RPMI8226 (cell line): Measurements from ENCODE around the gene LRRC74A.
A peak's percentile ranks its signal among the peaks of the same experiment; 100 is the strongest.
"Not testable (repeated sequence)": the region's sequence is repeated elsewhere in the genome, so short reads cannot be mapped to it uniquely, and the experiment has no call there.

ENCODE experiments used
- DNase-seq: peaks from one replicate; pipeline ENCODE4 v3.0.0-alpha.2; 2015

LRRC74A gene

DNA sequence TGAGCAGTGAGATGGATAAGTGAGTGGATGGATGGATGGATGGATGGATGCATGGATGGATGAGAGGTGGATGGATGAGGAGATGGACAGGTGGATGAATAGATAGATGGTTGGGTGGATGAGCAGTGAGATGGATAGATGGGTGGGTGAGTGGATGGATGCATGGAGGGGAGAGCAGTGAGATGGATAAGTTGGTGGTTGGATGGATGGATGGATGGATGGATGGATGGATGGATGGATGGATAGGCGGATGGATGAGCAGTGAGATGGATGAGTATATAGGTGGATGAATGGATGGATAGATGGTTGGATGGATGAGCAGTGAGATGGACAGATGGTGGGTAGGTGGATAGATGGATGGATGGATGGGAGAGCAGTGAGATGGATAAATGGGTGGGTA lies 30.6 kb downstream of the LRRC74A start:
- DNase-seq: no peak

DNA sequence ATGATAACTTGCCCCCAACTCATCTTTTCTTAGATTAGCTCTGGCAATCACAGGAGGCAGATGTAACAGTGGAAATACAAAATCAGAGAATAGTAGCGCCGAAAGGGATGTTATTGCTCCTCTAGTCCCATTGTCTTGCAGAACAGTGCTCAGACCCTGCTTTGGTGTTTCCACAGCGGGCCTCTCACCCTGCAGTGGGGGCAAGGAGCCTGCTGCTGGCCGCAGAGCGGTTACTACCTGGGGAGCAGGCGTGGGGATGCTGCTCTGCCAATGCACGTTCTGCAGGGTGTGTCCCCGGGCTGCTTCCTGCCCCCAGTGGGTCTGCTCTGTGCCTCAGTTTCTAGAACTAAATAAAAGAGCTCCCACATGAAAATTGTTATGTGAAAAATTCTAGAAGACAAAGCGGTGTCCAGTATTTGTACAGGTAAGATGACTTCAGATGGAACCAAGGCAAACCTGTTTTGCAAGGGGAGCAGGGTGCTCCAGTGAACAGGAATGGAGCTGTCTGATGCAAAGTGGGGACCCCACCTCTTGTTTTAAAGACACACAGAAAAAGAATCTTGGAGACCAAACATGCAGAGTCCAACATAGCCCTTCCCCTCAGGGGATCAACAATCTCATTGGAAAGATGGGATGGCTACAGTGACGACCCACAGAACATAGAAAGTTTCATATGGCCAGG lies 35.5 kb downstream of the LRRC74A start:
- no peak for DNase-seq

DNA sequence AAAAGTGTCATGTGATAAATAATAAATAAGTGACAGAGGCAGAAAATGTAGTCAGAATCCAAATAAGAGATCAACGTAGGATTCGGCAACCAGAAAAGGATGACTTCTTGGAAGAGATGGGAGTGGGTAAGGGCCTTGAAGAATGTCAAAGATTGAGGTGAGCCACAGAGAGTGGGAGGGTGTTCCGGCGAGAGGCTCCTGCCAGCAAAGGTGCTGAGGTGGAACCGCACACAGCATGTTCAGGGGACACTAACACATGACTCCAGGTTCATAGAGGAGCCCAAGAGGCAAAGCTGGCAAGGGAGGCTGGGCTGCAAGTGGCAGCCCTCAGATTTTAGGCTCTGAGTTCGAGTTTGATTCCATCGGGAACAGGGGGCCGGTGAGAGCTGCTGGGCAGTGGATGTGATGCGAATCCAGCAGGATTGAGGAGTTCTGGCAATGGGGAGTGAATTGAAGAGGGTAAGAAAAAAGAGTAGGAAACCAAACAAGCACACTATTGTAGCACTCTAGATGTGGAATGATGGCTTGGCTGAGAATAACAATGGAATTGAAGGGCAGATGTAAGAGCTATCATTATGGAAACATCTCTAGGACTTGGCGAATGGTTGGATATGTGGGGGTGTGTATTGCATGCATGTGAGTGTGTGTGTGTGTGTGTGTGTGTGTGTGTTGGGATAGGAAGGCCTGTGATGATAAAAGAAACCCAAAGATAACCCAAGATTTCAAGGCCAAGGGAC lies 36.5 kb downstream of the LRRC74A start:
- no peak for DNase-seq

DNA sequence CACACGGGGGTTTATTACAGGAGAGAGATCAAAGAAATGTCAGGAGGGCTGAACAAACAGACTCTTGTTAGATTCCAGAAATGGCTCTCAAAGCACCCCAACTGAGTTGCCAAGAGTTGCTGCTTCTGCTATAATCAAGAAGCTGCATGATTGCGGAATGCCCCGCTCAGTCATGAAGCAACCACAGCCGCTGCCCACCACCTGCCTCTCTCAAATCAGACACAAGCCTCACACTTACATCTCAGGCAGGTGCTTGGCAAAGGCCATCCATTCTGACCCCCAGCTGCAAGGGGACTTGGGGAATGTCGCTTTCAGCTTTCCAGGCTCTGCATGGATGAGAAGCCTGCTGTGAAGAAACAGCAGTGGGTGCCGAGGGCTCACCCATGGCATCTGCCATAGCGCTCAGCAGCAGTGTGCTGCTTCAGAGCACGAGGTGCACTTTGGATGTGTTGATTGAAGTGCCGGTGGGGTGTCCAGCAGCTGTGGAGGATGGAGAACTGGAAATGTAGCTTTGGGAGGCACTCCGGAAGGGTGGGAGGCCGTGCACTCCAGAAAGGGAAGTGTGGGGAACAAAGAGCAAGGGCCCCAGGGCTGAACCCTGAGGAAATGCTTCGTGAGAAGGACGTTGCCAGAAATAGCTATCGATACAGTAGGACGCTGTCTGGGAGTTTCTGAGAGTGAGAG lies 37.7 kb downstream of the LRRC74A start:
- DNase-seq: peak; percentile 49

DNA sequence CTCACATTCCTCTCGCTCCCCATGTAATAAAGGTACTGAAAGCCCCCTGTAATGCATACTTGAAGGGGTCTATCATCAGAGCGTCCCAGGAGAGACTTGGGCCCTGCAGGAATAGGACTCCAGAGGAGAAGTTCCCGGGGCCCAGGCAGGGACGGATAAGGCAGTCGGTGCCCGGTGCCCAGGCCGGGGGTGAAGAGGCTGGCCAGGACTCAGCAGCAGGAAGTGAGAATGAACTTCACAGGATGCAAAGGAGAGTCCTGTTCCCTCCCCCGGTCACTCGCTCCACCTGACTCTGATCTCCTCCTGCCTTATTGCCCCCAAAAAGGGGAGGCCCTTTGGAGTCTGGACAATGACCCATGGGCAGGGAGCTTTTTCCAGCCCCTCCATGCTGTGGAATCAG lies 40.2 kb downstream of the LRRC74A start:
- no peak for DNase-seq

DNA sequence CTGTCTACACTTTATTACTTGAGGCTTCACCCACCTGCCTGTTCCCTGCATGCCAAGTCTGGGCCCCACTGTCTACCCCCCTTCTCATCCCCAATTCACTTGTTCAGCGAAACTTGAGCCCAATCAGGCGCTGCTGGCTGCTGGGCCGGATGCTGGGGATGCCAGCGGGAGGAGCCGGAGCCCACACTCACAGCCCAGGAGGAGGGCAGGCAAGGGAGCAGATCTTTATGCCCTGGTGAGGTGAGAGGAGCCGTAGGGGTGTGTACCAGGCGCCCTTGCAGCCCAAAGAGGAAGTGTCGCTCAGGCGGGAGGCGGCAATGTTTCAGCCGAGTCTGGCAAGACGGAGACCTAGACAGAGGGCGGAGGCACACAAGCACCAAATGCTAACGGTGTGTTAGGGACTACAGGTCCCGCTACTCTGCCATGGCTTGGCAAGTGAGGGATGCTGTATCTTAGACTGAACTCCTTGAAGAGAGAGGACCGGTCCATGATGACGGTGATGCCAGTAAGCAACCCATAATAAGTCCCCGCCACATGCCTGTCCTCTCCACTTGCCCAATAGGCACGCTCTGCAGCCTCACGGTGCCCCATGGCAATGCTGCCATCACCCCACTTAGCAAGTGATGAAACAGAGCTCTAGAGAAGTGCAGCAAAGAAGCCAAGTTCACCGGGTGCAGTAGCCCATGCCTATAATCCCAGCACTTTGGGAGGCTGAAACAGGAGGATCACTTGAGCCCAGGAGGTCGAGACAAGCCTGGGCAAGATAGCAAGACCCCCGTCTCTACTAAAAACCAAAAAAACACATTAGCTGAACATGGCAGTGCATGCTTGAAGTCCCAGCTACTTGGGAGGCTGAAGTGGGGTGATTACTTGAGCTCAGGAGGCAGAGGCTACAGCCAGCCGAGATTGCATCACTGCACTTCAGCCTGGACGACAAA lies 41.6 kb downstream of the LRRC74A start:
- peak; percentile 64 for DNase-seq

DNA sequence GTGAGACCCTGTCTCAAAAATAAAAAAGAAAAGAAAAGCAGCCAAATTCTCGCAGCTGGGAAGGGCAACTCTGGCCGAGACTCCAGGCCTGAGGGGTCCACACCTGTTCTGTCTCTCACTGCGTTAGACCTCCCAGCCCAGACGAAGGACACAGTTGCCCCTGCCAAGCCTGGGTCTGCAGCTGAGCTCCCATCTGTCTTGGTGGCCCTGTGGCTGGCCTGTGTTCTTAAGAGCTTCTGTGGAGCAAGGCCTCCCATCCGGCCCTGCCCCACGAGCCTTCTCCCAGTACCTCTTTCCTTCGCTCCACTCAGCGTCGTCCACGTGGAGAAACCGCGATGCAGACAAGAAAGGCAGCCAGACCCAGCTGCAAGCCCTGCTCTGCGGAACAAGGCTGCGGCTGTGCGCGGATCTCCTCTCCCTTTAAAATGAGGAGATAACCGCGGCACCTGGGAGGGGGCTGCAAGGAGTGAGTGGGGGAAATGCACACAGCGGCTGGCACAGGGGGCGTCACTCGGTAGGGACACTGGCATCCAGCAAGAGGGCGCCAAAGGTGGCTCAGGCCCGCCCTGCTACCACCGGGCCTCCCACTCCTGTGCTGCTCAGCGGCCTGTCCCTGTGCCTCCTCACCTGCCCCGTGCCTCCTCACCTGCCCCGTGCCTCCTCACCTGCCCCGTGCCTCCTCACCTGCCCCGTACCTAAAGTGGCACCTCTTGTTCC lies 42.4 kb downstream of the LRRC74A start:
- no peak for DNase-seq

DNA sequence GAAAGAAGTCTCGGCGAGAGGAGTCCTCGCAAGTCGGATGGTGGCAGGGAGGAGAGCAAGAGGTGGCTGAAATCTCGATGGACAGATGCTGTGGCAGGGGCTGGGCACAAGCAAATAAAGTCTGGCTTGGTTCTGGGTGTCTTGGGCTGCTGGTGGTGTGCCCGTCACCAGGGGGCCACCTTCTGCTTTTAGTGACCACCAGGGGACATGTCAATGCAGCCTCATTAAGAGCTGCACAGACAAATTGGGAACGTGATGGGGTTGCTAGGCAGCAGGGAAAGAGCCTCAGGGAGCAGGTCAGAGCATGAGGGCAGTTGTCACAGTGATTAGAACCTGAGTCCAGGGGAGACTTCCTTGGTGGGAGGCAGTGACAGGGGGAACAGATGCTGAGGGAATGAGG lies 44.0 kb downstream of the LRRC74A start:
- DNase-seq: peak; percentile 24

DNA sequence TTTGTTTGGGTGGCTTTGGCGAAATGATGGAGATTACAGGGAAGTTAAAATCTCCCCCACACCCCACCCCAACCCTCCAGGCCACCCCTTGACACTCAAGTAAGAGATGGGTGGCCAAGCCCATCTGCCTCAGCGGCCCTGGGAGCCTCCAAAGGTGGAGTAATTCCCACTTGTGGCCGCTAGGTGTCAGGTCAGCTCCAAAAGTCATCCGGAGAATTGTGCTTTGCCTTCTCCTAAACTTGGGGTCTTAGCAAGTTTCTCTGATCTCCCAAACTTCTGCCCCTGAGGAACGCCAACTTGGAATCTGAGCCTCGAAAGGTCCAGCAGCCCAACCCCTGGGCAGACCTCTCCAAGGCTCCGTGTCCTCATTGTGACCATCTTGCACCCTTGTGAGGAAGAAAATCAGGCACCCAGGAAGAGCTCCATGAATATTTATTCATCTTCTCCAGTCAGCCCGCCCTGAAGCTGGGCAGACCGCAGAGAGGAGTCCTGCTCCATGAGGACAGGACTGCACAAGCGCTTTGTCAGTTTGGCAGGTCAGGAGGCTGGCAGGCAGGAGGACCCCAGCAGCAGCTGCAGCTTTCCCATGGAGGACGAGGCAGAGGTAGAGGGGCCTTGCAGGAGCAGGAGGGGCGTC lies 46.7 kb downstream of the LRRC74A start:
- peak; percentile 50 for DNase-seq

DNA sequence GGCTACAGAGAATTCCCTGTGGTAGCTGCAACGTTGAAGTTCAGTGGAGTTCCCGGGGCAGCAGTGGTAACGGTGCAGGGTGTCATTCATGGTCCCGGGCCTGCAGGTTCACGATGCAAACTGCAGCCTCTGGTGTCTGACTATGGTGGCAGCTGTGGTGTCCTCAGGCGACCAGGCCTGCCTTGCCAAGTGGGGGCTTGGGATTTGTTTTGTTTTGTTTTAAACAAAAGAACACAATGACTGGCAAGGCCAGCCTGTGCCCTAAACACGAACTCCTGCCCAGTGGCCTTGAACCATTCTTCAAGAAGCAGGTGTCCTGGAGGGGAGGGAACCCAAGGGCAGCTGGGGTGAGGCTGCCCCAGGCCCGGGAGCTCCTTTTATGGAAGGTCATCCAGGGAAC lies 48.5 kb downstream of the LRRC74A start:
- DNase-seq: no peak

DNA sequence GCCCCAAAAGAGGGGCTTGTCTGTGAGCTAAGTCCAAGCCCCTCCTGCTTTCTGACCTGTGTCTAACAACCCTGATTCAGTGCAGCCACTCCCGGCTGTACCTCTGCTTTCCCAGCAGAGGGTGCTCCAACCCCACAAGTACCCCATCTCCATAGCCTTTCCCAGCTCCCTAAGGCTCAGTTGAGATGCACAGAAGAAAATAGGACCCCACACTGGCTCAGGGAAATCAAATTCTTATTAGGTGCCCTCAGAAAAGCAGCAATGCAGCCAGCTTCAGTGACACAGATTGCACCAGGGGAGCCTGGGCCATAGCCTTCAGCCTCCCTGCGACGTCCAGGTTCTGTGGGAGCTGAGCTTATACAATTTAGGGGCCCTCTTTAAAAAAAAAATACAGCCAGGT lies 49.9 kb downstream of the LRRC74A start:
- peak; percentile 47 for DNase-seq

DNA sequence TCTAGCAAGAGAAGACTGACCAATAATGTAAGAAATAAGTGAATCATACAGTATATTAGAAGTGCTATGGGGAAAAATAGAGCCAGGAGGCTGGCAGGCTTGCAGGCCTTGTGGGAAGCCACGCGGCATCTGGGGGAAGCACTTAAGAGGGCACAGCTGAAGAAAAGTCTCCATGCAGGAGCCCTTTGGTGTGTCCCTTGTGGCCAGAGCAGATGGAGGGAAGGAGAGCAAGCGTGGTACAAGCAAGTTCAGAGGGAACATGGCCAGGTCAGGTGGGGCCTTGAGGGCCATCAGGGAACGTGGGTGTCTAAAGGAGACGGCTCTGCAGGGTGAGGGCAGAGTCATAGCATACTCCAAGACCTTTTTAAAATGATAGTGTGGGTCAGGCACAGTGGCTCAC lies 51.7 kb downstream of the LRRC74A start:
- no peak for DNase-seq

DNA sequence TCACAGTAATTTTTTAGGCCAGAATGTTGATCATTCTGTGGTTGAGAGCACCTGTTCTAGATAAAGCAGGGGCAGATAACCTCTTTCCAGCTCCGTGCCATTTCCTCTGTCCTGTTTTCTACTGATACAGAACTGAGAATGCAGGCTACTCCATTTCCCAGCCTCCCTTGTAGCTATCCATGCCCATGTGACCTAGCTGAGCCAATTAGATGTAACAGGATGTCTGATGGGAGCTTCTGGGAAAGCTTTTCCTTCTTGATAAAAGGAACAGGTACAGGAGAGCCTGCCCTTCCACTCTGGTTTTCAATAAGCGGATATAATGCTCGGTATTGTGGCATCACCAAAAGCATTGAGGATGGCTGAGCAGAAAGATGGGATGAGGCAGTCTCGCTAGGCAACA lies 54.2 kb downstream of the LRRC74A start:
- no peak for DNase-seq

DNA sequence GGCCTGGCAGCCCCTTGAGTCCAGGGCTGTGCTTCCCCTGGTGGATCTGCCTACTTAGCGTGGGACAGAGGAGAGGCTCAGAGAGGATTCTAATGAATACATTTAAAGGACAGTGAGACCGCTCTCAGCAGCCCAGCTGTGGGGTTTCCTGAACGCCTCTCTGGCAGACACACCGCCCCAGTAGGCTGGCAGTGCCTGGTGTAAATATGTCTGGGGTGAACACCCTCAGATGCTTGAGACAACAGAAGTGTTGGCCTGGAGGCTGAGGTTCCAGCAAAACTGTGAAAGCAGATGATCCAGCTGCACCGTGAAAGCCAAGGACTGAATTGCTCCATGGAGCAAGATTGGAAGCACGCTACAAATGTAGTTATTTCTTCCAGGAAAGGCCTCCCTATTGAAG lies 55.1 kb downstream of the LRRC74A start:
- DNase-seq: no peak

DNA sequence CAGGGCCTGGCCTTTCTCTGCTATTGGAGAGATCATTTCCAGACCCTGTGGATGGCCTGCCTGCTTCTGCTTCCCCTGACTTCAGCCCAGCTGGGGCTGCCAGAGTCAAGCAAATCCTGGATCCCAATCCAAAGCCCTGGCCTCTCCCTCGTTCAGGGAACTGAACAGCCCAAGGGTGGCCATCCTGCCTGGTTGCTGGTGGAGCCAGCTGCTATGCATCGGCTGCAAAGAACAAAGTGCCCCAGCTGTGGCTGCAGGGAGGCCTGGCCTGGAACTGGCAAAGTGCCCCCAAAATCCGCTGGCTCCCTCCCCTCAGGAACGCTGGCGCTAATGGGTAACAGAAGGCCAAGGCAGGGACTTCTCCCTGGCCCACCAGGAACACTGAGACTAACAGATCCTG lies 56.4 kb downstream of the LRRC74A start:
- DNase-seq: no peak

DNA sequence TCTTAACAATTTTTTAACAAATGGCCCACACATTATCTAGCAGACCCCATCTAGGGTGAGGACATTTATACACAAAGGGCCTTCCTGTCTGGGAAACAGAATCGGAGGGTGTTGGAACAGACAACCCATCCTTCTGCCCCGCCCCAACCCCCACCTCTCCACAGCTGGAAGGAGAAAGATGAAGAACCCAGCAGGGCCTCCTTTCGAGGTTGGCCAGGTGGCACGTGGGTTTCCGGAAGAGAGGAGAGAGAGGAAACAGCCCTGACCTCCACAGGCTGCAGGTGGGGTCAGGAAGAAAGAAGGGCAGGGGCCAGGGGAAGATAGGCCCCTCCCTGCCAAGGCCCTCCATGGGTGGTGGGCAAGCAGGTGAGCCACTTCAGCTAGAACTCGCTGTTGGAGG lies 57.2 kb downstream of the LRRC74A start:
- peak; percentile 33 for DNase-seq

DNA sequence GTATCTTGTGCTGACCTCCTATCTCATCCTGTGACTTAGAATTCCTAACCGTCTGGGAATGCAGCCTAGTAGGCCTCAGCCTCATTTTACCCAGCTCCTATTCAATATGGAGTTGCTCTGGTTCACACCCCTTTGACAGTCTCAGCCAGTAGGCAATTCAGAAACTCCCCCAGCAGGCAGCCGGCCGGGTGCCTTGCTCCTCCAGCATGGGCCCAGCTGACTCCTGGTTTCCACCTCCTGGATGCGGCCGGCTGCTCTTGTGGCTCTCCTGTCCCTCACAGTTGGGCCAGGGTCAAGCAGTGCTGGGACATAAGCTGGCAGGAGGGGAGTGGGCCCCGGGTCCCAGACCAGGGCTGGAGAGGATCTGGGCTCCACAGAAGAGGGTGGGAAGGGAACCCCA lies 58.2 kb downstream of the LRRC74A start:
- no peak for DNase-seq

DNA sequence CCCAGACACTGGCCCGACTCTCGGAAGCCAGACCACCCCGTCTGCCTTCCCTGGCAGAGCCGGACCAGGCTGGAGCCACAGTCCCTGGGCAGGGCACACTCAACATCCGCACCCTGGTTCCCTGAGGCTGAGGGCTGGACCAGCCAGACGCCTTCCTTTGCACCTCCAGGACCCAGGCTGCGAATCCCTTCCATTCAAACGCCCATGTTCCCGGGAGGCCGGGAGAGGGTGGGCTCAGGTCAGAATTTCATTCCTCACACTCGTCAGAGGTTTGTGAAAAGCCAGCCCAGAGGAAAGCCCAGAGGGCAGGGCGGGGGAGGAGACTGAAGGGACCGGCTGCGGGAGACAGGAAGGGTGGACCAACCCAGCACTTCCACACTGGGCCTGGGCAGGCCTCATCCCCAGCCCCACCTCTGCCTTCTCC lies 58.7 kb downstream of the LRRC74A start:
- no peak for DNase-seq

DNA sequence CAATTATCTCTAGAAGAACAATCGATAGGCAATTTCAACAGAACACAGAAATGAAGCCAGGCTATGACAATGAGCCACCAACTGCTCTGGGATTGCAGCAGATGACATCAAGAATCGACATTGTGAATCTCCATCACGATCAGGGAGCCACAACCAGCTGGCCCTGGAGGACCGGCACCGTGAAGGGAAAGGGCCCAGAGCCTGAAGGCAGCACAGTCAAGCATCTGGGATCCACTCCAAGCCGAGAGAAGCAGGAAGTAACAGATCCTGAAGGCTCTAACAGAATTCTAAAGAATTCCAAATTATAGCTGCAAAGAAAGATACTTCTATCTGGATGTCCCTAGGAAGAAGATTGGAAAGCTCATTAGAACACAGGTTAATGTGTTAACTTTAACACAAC lies 61.0 kb downstream of the LRRC74A start:
- no peak for DNase-seq

DNA sequence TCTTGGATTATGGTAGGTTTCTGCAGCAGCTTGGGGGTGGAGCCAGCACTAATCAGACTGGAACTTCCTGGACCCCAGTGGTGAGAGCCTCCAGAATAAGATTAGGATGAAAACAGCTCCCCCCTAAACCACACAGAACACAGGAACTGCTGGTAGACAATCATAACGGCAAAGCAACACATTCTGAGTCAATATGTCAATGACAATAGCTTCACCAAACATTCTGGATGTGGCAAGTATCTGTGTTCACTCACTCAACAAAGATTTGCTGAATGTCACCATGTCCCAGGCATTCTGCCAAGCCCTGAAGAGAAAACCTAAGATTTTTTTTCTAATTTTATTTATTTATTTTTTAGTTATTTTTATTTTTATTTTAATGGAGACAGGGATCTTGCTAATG lies 65.2 kb downstream of the LRRC74A start:
- no peak for DNase-seq

DNA sequence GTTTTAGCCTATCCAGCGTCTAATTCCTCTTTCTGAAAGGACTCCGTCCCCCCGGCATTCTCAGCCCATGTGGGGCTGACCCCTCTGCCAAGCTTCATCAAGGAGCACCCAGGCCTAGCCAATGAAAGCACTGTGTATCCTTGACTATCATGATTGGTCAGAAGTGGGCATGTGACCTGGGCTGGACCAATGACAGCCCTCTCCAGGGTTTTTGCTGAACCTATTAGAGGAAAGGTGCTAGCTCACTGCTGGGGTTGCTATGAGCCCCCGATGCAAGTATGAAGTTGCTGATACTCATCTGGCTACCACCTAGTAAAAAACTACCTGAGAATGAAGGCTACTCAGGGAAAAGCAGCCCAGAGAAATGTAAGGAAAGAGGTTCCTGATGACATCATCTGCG lies 68.1 kb downstream of the LRRC74A start:
- no peak for DNase-seq

DNA sequence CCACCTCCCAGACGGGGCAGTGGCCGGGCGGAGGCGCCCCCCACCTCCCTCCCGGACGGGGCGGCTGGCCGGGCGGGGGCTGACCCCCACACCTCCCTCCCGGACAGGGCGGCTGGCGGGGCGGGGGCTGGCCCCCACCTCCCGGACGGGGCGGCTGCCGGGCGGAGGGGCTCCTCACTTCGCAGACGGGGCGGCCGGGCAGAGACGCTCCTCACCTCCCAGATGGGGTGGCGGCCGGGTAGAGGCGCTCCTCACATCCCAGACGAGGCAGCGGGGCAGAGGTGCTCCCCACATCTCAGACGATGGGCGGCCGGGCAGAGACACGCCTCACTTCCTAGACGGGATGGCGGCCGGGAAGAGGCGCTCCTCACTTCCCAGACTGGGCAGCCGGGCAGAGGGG lies 71.8 kb downstream of the LRRC74A start:
- not testable (repeated sequence) for DNase-seq
